ENCODE results near the gene TFPI2.

The TFPI2 gene, protein sequence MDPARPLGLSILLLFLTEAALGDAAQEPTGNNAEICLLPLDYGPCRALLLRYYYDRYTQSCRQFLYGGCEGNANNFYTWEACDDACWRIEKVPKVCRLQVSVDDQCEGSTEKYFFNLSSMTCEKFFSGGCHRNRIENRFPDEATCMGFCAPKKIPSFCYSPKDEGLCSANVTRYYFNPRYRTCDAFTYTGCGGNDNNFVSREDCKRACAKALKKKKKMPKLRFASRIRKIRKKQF

DNA sequence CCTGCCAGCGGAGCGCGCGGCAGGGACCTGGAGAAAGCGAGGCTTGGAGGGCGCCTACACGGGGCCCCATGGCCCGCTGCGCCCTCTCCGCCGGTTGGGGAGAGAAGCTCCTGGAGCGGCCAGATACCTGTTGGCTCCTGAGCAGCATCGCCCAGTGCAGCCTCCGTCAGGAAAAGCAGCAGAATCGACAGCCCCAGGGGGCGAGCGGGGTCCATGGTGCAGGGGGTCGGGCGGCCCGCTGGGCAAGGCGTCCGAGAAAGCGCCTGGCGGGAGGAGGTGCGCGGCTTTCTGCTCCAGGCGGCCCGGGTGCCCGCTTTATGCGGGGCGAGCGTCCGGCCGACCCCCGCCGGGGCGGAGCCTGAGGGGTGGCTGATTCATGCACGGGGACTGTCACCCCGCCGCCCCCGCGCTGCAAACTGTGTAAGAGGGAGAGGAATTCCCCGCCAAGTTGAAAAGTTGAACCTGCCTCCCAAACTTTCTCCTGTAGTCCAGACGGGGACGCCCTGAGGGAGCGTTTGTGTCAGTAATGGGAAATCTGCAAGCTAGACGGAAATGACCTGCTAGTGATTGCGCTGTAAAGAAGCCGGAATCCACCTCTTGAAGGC is at the start of gene TFPI2:
TSS of gene TFPI2 (minus strand) at position 290 of the 605 bp plus-strand sequence. CDS start at position 215, 75 bp downstream.
- peak within 1 kb of the TSS; percentile 59 for H3K4me3 ChIP-seq (replicated peaks; ENCODE audit: low read depth, low read length)
- no peak for DNase-seq (ENCODE audit: extremely low read depth, low read depth)
- TF ChIP-seq, protein P1, sequence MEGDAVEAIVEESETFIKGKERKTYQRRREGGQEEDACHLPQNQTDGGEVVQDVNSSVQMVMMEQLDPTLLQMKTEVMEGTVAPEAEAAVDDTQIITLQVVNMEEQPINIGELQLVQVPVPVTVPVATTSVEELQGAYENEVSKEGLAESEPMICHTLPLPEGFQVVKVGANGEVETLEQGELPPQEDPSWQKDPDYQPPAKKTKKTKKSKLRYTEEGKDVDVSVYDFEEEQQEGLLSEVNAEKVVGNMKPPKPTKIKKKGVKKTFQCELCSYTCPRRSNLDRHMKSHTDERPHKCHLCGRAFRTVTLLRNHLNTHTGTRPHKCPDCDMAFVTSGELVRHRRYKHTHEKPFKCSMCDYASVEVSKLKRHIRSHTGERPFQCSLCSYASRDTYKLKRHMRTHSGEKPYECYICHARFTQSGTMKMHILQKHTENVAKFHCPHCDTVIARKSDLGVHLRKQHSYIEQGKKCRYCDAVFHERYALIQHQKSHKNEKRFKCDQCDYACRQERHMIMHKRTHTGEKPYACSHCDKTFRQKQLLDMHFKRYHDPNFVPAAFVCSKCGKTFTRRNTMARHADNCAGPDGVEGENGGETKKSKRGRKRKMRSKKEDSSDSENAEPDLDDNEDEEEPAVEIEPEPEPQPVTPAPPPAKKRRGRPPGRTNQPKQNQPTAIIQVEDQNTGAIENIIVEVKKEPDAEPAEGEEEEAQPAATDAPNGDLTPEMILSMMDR (IDR thresholded peaks at IDR 0.05; ENCODE audit: low read depth, low read length, missing control alignments), result peak; percentile 4

DNA sequence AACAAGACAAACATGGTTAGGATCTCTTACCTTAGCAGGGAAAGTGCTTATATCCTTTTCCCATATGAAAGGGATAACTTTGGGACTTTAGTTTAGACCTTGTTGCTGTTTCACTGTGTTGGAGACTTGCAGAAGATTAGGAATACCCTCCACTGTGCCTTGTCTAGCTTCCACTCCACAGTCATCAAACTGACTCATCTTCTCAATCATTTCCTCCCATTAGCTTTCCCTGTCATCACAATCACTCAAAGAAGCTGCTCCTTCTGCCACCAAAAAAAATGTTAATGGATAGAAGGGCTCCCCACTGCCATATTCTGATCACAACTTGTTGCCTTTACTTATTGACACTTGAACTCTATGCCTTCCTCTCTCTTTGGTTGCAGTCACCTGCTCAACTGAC is 47.7 kb upstream of the TFPI2 start:
- H3K4me3 ChIP-seq (replicated peaks; ENCODE audit: low read depth, low read length), result no peak overlapping the region
- DNase-seq (ENCODE audit: extremely low read depth, low read depth), result no peak
- TF ChIP-seq, protein P1 (IDR thresholded peaks at IDR 0.05; ENCODE audit: low read depth, low read length, missing control alignments), result no peak

DNA sequence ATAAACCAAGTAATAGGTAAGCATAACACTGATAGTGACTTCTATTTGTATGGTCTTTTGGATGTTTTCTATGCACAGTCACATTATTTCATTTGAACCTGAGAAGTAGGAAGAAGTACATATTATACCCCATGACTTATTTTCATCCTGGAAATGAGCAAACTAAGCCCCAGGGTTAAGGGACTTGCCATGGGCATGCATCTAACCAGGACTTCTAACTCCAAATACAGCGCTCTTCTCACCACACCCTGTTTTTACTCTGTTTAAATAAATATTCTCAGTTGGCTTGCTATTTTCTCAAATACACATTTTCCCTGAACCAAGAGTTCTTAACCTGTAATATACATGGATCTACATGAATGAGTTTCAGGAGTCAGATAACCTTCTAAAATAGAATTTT is 47.3 kb upstream of the TFPI2 start:
- TF ChIP-seq, protein P1 (IDR thresholded peaks at IDR 0.05; ENCODE audit: low read depth, low read length, missing control alignments), result no peak
- DNase-seq (ENCODE audit: extremely low read depth, low read depth), result no peak

DNA sequence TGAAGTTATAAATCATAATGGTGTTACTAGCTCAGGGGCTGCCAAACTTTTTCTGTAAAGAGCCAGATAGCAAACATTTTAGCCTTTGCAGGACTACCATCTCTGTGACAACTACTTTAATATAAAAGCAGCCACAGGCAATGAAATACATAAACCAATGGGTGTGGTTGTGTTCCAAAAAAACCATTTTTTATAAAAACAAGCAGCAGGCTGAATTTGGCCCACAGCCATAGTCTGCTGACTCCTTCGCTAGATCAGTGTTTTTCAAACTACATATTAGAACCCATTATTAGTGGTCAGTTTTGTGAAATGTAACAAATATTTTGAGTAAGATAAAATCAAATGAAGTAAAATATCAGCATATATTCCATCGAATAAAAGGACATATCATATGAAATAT is 44.5 kb upstream of the TFPI2 start:
- TF ChIP-seq, protein P1 (IDR thresholded peaks at IDR 0.05; ENCODE audit: low read depth, low read length, missing control alignments), result no peak
- DNase-seq (ENCODE audit: extremely low read depth, low read depth), result no peak
- H3K4me3 ChIP-seq (replicated peaks; ENCODE audit: low read depth, low read length), result no peak overlapping the region

More for the DNA sequence above, 47.3 kb upstream of the TFPI2 start:
- H3K4me3 ChIP-seq (replicated peaks; ENCODE audit: low read depth, low read length), result no peak overlapping the region

DNA sequence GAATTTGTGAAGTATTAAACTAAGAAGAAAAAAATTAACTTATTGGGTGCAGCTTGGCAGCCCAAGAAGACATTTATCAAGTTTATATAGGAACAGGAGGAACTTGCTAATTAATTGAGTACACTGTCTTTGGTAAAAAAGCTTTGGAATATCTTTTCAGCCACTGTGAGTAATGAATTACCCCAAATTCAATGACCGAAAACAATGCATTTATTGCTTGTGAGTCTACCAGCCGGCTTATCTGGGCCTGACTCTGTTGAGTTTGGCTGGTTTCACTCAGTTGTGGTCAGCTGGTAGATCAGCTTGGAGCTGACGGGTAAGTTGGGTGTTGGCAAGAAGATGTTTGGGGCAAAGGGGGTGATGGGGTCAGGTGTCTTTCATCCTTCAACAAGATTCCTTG is 42.6 kb upstream of the TFPI2 start:
- TF ChIP-seq, protein P1 (IDR thresholded peaks at IDR 0.05; ENCODE audit: low read depth, low read length, missing control alignments), result no peak
- H3K4me3 ChIP-seq (replicated peaks; ENCODE audit: low read depth, low read length), result no peak overlapping the region
- DNase-seq (ENCODE audit: extremely low read depth, low read depth), result no peak

DNA sequence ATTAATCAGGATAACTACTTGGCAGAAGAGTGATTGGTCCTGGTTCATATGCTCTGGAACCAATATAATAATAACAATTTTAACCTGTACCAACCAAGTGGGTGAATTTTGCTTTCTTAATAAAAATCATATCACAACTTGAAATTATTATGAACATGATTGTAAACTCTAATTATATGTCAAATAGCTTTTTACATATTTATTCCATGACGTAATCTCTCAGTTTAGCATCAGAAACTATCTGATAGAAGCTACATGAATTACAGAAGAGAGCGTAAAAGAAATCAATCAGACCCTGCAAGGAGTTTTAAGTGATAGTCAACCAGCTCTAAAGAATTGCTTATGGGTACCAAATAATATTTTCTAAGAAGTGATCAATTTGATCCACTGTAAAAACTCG is 41.1 kb upstream of the TFPI2 start:
- H3K4me3 ChIP-seq (replicated peaks; ENCODE audit: low read depth, low read length), result no peak overlapping the region
- TF ChIP-seq, protein P1 (IDR thresholded peaks at IDR 0.05; ENCODE audit: low read depth, low read length, missing control alignments), result no peak
- DNase-seq (ENCODE audit: extremely low read depth, low read depth), result no peak
